GM18526 (cell line): ENCODE measurements around the gene MYL7.

Experiments
- POLR2A ChIP-seq: IDR thresholded peaks from 3 replicates; pipeline ENCODE4 v1.6.1; 2011; ENCODE audit not compliant: insufficient read length; ENCODE audit errors: extremely low read depth

The MYL7 gene

GRCh38 chr7:44114586-44115310 is 26.4 kb downstream of the MYL7 start:
- no peak for TF ChIP-seq POLR2A

GRCh38 chr7:44113764-44114354 is 27.3 kb downstream of the MYL7 start:
- no peak for TF ChIP-seq POLR2A

- no peak for TF ChIP-seq POLR2A
These were observed 28.0 kb downstream of the MYL7 start for GRCh38 chr7:44112997-44113763.

- TF ChIP-seq POLR2A, result no peak
These were observed 28.7 kb downstream of the MYL7 start for GRCh38 chr7:44112231-44112996.

- no peak for TF ChIP-seq POLR2A
These were observed 29.4 kb downstream of the MYL7 start for GRCh38 chr7:44111761-44112160.

- no peak for TF ChIP-seq POLR2A
These were observed 30.2 kb downstream of the MYL7 start for GRCh38 chr7:44110719-44111635.

GRCh38 chr7:44109991-44110390 is 31.1 kb downstream of the MYL7 start:
- no peak for TF ChIP-seq POLR2A

- TF ChIP-seq POLR2A, result no peak
These were observed 32.1 kb downstream of the MYL7 start for GRCh38 chr7:44108768-44109750.

- no peak for TF ChIP-seq POLR2A
These were observed 33.0 kb downstream of the MYL7 start for GRCh38 chr7:44107961-44108767.

GRCh38 chr7:44107116-44107960 is 33.8 kb downstream of the MYL7 start:
- TF ChIP-seq POLR2A, result no peak

GRCh38 chr7:44106311-44107065 is 34.6 kb downstream of the MYL7 start:
- TF ChIP-seq POLR2A, result no peak
